Endothelial cell (in vitro differentiated cells): ENCODE results near the gene KIF4A. TPM values are rescaled to one million over a fixed set of nuclear protein-coding genes. Genes with fewer than 3 reads are reported as not detected.

Experiments
- DNase-seq: peaks from one replicate; pipeline ENCODE4 v3.0.0; 2021; ENCODE audit warnings: low spot score
- H3K27ac Mint-ChIP-seq: one replicate; pipeline ENCODE4 v1.8.0; 2021; ENCODE audit warnings: mixed read lengths, inconsistent platforms; ENCODE audit not compliant: unreplicated experiment
- H3K27me3 Mint-ChIP-seq: one replicate; pipeline ENCODE4 v1.8.0; 2021; ENCODE audit warnings: mild to moderate bottlenecking, moderate library complexity, mixed read lengths, inconsistent platforms; ENCODE audit not compliant: unreplicated experiment
- H3K36me3 Mint-ChIP-seq: one replicate; pipeline ENCODE4 v1.8.0; 2021; ENCODE audit warnings: mild to moderate bottlenecking, low read depth, mixed read lengths, inconsistent platforms; ENCODE audit not compliant: unreplicated experiment
- H3K4me1 Mint-ChIP-seq: one replicate; pipeline ENCODE4 v1.8.0; 2021; ENCODE audit warnings: mild to moderate bottlenecking, mixed read lengths, inconsistent platforms; ENCODE audit not compliant: unreplicated experiment
- H3K4me3 Mint-ChIP-seq: one replicate; pipeline ENCODE4 v1.8.0; 2021; ENCODE audit warnings: mild to moderate bottlenecking, mixed read lengths, inconsistent platforms; ENCODE audit not compliant: unreplicated experiment
- H3K9me3 Mint-ChIP-seq: one replicate; pipeline ENCODE4 v1.8.0; 2021; ENCODE audit warnings: mixed read lengths, inconsistent platforms; ENCODE audit not compliant: unreplicated experiment
- total RNA-seq: library from RNA; stranded (reverse); fragmentation: NEBNext Ultra II Directional; extraction: Animal tissue kit (Norgen Biotek cat#: 25700); gene quantifications from one replicate; pipeline ENCODE4 v1.2.1, GENCODE V29; 2021; ENCODE audit not compliant: unreplicated experiment
- TF ChIP-seq, protein P1 (sequence below): fragments of 200-600 bp; sonication (generic); IDR thresholded peaks from one replicate; pipeline ENCODE4 v1.5.0; 2021; ENCODE audit warnings: antibody characterized with exemption; ENCODE audit not compliant: unreplicated experiment

The KIF4A gene
- total RNA-seq, 1 donor from 2014 or later = 7.6 TPM

DNA sequence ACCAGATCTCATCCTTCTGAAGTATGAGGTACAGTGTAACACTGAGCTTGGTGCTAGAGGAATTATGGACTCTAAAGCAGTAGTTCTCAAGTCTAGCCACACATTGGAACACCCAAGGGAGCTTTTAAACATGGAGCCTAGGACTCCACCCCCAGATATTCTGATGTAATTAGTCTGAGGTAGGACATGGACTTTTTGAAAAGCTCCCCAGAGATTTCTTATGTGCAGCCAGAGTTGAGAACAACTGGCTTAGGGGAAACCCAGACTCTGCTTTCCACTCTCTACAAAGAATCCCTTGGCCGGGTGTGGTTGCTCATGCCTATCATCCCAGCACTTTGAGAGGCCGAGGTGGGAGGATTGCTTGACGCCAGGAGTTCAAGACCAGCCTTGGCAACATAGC, 121.6 kb downstream of the KIF4A start:
- no peaks in the 10 kb centered on the region for H3K36me3 Mint-ChIP-seq
- TF ChIP-seq, protein P1, sequence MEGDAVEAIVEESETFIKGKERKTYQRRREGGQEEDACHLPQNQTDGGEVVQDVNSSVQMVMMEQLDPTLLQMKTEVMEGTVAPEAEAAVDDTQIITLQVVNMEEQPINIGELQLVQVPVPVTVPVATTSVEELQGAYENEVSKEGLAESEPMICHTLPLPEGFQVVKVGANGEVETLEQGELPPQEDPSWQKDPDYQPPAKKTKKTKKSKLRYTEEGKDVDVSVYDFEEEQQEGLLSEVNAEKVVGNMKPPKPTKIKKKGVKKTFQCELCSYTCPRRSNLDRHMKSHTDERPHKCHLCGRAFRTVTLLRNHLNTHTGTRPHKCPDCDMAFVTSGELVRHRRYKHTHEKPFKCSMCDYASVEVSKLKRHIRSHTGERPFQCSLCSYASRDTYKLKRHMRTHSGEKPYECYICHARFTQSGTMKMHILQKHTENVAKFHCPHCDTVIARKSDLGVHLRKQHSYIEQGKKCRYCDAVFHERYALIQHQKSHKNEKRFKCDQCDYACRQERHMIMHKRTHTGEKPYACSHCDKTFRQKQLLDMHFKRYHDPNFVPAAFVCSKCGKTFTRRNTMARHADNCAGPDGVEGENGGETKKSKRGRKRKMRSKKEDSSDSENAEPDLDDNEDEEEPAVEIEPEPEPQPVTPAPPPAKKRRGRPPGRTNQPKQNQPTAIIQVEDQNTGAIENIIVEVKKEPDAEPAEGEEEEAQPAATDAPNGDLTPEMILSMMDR = no peak
- no peak overlapping the region for H3K4me3 Mint-ChIP-seq
- no peaks in the 10 kb centered on the region for H3K4me1 Mint-ChIP-seq
- H3K27ac Mint-ChIP-seq = no peak overlapping the region
- no peak for DNase-seq
- H3K9me3 Mint-ChIP-seq = no peaks in the 10 kb centered on the region
- no peaks in the 10 kb centered on the region for H3K27me3 Mint-ChIP-seq

DNA sequence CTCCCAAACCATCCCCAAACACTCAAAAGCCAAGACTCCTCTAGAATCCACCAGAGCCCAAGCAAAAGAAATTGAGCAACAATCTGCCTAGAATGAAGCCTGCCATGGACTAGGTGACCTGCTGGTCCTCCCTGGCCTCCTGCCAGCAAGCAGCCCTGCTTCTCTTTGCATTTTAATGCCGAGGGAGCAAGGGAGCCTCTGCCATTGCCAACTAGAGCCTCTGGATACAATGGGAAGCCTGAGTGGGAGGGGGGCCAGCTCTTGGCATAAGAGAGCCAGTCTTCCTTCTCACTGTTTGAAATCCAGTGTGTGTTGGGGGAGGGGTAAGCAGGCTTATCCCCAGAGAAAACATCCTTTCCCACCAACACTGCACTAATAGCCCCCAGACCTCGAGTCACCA, 131.7 kb downstream of the KIF4A start:
- no peaks in the 10 kb centered on the region for H3K9me3 Mint-ChIP-seq
- TF ChIP-seq, protein P1 = no peak
- DNase-seq = no peak
- H3K4me1 Mint-ChIP-seq = no peaks in the 10 kb centered on the region
- H3K4me3 Mint-ChIP-seq = no peak overlapping the region
- no peaks in the 10 kb centered on the region for H3K36me3 Mint-ChIP-seq
- H3K27ac Mint-ChIP-seq = no peak overlapping the region
- no peaks in the 10 kb centered on the region for H3K27me3 Mint-ChIP-seq

DNA sequence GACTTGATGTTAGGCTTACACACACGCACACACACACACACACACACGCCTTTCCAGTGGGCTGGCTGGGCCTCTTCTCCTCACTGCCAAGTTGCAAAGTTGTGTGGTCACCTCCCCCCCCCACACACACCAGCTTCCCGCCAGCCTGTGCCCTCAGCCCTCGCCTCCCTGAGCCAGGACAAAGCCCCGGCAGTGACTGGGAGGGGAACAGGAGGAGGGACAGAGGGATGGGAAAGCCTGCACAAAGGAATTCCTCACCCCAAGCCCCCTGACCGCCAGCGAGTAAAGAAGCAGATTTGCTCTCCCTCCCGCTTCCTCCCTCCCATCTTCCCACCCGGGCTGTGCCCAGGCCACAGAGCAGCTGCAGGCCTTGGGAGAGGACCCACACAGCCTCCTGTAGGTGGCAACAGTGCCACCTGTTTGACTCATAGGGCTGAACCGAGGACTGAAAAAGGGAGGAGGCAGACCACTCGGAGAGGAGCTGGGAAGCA, 133.0 kb downstream of the KIF4A start, which contains the start of gene GDPD2:
GDPD2 (plus strand) TSS at position 464 of the 491 bp plus-strand sequence. CDS start 1,671 bp downstream, outside the sequence.
- Mint-ChIP-seq H3K9me3 (no peaks in the 10 kb centered on the region), H3K4me1 (no peaks in the 10 kb centered on the region)

DNA sequence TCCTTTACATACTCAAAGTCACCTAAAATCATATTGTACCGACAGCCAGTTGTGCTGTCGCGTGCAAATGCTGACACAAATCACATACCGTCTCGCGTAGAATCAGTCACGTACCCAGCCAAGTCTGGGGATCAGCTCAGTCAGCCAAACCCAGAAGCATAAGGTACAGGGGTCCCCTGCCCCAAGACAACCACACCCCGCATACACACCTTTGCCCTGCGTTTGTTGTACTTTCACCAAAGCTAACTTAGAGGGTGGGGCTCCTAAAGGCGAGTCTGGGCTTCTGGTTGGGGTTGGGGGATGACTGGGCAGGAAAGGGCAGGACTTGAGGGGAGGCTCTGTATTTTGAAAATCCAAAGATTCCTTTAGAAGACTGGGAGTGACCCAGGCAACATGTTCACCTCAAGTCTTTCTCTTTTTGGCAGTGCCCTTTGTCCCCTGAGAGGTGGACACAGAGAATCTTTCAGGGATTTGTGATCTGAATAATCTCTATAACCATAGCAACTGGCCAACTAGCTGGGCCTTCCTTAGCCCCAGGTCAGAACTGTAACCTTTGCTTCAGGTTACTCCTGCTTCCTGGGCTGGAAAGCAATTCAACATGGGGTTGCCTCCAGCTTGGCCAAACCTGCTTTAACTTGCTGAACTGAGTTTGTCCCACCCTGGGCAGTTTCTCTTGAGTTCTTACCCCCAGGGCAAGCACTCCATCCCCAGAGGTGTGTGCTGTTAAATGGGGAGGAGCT, 134.2 kb downstream of the KIF4A start:
- H3K9me3 Mint-ChIP-seq = no peaks in the 10 kb centered on the region
- no peaks in the 10 kb centered on the region for H3K4me1 Mint-ChIP-seq
- H3K27me3 Mint-ChIP-seq = peaks cover 2% of the 10 kb centered on the region
- DNase-seq = no peak
- no peak overlapping the region for H3K4me3 Mint-ChIP-seq
- no peak overlapping the region for H3K27ac Mint-ChIP-seq
- TF ChIP-seq, protein P1 = no peak
- no peaks in the 10 kb centered on the region for H3K36me3 Mint-ChIP-seq

More for the DNA sequence above, 133.0 kb downstream of the KIF4A start, which contains the start of gene GDPD2:
- Mint-ChIP-seq H3K36me3 (no peaks in the 10 kb centered on the region), H3K4me3 (no peak within 1 kb of the TSS), H3K27me3 (no peaks in the 10 kb centered on the region), H3K27ac (no peak within 1 kb of the TSS)
- TF ChIP-seq, protein P1 = no peak
- DNase-seq = peak; percentile 28

DNA sequence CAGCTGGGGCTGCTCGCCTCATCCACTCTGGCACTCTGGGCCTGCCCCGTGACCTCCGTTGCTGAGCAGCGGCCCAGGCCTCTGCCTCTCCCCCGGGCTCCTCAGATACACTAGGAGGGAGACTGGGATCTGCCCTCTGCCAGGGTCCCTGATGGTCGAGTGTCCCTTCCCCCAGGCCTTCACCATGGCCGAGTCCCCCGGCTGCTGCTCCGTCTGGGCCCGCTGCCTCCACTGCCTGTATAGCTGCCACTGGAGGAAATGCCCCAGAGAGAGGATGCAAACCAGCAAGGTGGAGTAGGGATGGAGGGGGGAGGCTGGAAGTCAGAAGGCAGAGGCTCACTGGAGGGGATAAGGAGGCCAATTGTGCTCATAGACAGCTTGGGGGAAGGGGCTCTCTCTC, 134.9 kb downstream of the KIF4A start:
- no peaks in the 10 kb centered on the region for H3K4me1 Mint-ChIP-seq
- no peak for DNase-seq
- H3K36me3 Mint-ChIP-seq = no peaks in the 10 kb centered on the region
- no peak overlapping the region for H3K27ac Mint-ChIP-seq
- TF ChIP-seq, protein P1 = no peak
- no peak overlapping the region for H3K4me3 Mint-ChIP-seq
- H3K9me3 Mint-ChIP-seq = no peaks in the 10 kb centered on the region
- H3K27me3 Mint-ChIP-seq = peaks cover 4% of the 10 kb centered on the region
